ENCODE results near the gene RAB30. TPM values are rescaled to one million over a fixed set of nuclear protein-coding genes. Genes with fewer than 3 reads are reported as not detected.

Gene RAB30
- total and polyA plus RNA-seq, 2 donors (not counting 3 experiments of a cell fraction or from before 2014, with no cell fraction given) = 4.1 to 14.6 TPM

- Histone ChIP-seq H4K20me1 (replicated peaks; ENCODE audit: control insufficient read depth, extremely low read depth, insufficient read depth, low read length) (no peaks in the 10 kb centered on the region), H3K9ac (replicated peaks; ENCODE audit: extremely low read depth, insufficient read depth, low read length) (no peak overlapping the region), H3K36me3 (ENCODE audit: control insufficient read depth in 2 of 2, extremely low read depth in 1 of 2, insufficient read depth in 2 of 2, low read length in 2 of 2) (no peaks in the 10 kb centered on the region), H2AFZ (ENCODE audit: low read depth, low read length) (no peak overlapping the region), H3K27ac (ENCODE audit: insufficient read depth, low read depth, low read length) (peak overlapping the region; percentile 18), H3K9me3 (replicated peaks; ENCODE audit: control insufficient read depth, insufficient read depth, low read length) (no peaks in the 10 kb centered on the region), H3K27me3 (ENCODE audit: control insufficient read depth in 2 of 2, insufficient read depth in 2 of 2, low read length in 2 of 2) (no peaks in the 10 kb centered on the region), H3K4me1 (ENCODE audit: control insufficient read depth, extremely low read depth, insufficient read depth, low read length) (peaks cover 39% of the 10 kb centered on the region), H3K4me3 (replicated peaks in 1 of 3; ENCODE audit: insufficient read depth in 1 of 3, low read depth in 1 of 3, low read length in 3 of 3) (no peak overlapping the region), H3K79me2 (ENCODE audit: control insufficient read depth, insufficient read depth, low read length) (no peaks in the 10 kb centered on the region), H3K9me1 (replicated peaks; ENCODE audit: control insufficient read depth, extremely low read depth, insufficient read depth, low read length) (no peaks in the 10 kb centered on the region), H3K4me2 (ENCODE audit: insufficient read depth, low read length) (no peak overlapping the region)
- ChIA-PET POLR2A (no interaction called here), CTCF (no interaction called here)
- no peak for TF ChIP-seq MAX (IDR thresholded peaks at IDR 0.05; ENCODE audit: insufficient read depth, insufficient read length)
- TF ChIP-seq JUN (IDR thresholded peaks at IDR 0.05; ENCODE audit: borderline replicate concordance, insufficient read depth, insufficient read length, low read depth) = no peak
- TF ChIP-seq FOS (IDR thresholded peaks at IDR 0.05; ENCODE audit: borderline replicate concordance, insufficient read depth, low read length) = no peak
- no peak for TF ChIP-seq GATA2 (IDR thresholded peaks at IDR 0.05; ENCODE audit: insufficient read depth, insufficient read length, low read depth, low read length)
- no peak for TF ChIP-seq POLR2AphosphoS5 (IDR thresholded peaks at IDR 0.05; ENCODE audit: insufficient read depth, low read depth, low read length)
- no peak for TF ChIP-seq MYC (IDR thresholded peaks at IDR 0.05; ENCODE audit: low read depth, low read length)
- no peak for TF ChIP-seq CTCF (IDR thresholded peaks at IDR 0.05; ENCODE audit: extremely low read depth in 1 of 2, insufficient read depth in 1 of 2, low read depth in 1 of 2, low read length in 2 of 2)
- no peak for TF ChIP-seq POLR2A (IDR thresholded peaks at IDR 0.05; ENCODE audit: low read depth, low read length)
- TF ChIP-seq EZH2 (IDR thresholded peaks at IDR 0.05; ENCODE audit: borderline replicate concordance, low read depth, low read length, severe bottlenecking) = no peak
- DNase-seq (ENCODE audit: low read depth, low spot score) = no peak
- intact Hi-C loops (cut with micrococcal nuclease) (loop anchor here (5.0 kb wide), 1 partner anchor 40 kb away; no protein-coding TSS in a partner anchor), dilution Hi-C loops (cut with MboI; ENCODE audit: extremely low pct_ligation_motif_present, low sequenced_read_pairs) (no loop called here)
- BruUV-seq (replicated peaks) = no TSS peak
- FAIRE-seq = no peak
These were observed 59.3 kb downstream of the RAB30 start for GRCh38 chr11:83012168-83013067.
